Spleen (tissue), 7 donors: ENCODE measurements around the gene GOLGA6D.
"Not testable (repeated sequence)": the region's sequence is repeated elsewhere in the genome, so short reads cannot be mapped to it uniquely, and the experiment has no call there.

Source experiments
- CTCF ChIP-seq, 11 experiments: fragments of 200-600 bp in 7 of 11; fragments of 450-650 bp in 4 of 11; sonication (generic) in 4 of 11; IDR thresholded peaks in 8 of 11; conservative IDR thresholded peaks in 3 of 11; 1 replicate in 7 of 11; 2 replicates in 4 of 11; pipeline versions ENCODE4 v1.4.0 to v1.8.0; 2016 to 2021; ENCODE audit warnings: antibody characterized with exemption in 11 of 11, inconsistent platforms in 4 of 11, mild to moderate bottlenecking in 1 of 11
- POLR2A ChIP-seq, 3 donors: fragments of 450-650 bp; IDR thresholded peaks; one replicate each; pipeline ENCODE4 v1.5.1; 2017; ENCODE audit warnings: antibody characterized with exemption in 3 of 3, mild to moderate bottlenecking in 1 of 3
- POLR2AphosphoS5 ChIP-seq, 3 donors: sonication (generic); formaldehyde crosslinking; IDR thresholded peaks; one replicate each; pipeline ENCODE4 v1.5.1; 2017; ENCODE audit warnings: antibody characterized with exemption in 3 of 3
- donor health status: DM: no; HTN: no; CAD: no; lungs with moderate emphysema.
- donor health status: DM: no; HTN: no; CAD: no.
- donor health status: DM: no; HTN: no; CAD: no.

- TF ChIP-seq CTCF (IDR thresholded peaks at IDR 0.05 in 8 of 11, conservative IDR thresholded peaks at IDR 0.05 in 3 of 11): peak in 10 of 11 experiments; percentile 25 to 78 (median 62)
- not testable (repeated sequence) for TF ChIP-seq POLR2AphosphoS5, POLR2A (IDR thresholded peaks at IDR 0.05)
Observed at GRCh38 chr15:75299311-75299688, 16.7 kb downstream of the GOLGA6D start.
